Lung (tissue), 12 donors: ENCODE measurements around the gene CTBS. TPM values are rescaled to one million over a fixed set of nuclear protein-coding genes. Genes with fewer than 3 reads are reported as not detected.
"Not testable (repeated sequence)": the region's sequence is repeated elsewhere in the genome, so short reads cannot be mapped to it uniquely, and the experiment has no call there.

Experiments used
- ATAC-seq: fragments of 200-7000 bp; cut with Tn5 transposase; one replicate; pipeline ENCODE4 v1.9.1; 2020; ENCODE audit warnings: moderate number of reproducible peaks; ENCODE audit not compliant: insufficient read depth, low FRiP score
- DNase-seq, 3 donors: peaks; one replicate each; pipeline ENCODE4 v3.0.0-alpha.2; 2013 to 2017
- H3K27ac ChIP-seq, 2 donors: one replicate each; pipeline ENCODE4 v1.5.1; 2013; ENCODE audit warnings: mild to moderate bottlenecking in 2 of 2, moderate library complexity in 2 of 2, control low read depth in 1 of 2, inconsistent platforms in 1 of 2, low read depth in 1 of 2, low read length in 1 of 2
- H3K27me3 ChIP-seq, 3 donors: one replicate each; pipeline ENCODE4 v1.5.1; 2013; ENCODE audit warnings: low read length in 2 of 3; ENCODE audit not compliant: control insufficient read depth in 3 of 3, insufficient read depth in 3 of 3
- H3K36me3 ChIP-seq, 4 donors: one replicate each; pipeline ENCODE4 v1.5.1; 2013; ENCODE audit warnings: low read length in 4 of 4, mild to moderate bottlenecking in 1 of 4, moderate library complexity in 1 of 4; ENCODE audit not compliant: control insufficient read depth in 4 of 4, insufficient read depth in 4 of 4
- H3K4me1 ChIP-seq, 5 donors: one replicate each; pipeline ENCODE4 v1.5.1; 2013; ENCODE audit warnings: low read length in 5 of 5, mild to moderate bottlenecking in 2 of 5, moderate library complexity in 1 of 5; ENCODE audit not compliant: control insufficient read depth in 5 of 5, insufficient read depth in 5 of 5
- H3K4me3 ChIP-seq: one replicate; pipeline ENCODE4 v1.5.1; 2013; ENCODE audit warnings: mild to moderate bottlenecking, control low read depth, moderate library complexity
- H3K9ac ChIP-seq, 2 donors: one replicate each; pipeline ENCODE4 v1.5.1; 2013; ENCODE audit warnings: low read length in 2 of 2, control low read depth in 1 of 2; ENCODE audit not compliant: insufficient read depth in 1 of 2
- H3K9me3 ChIP-seq, 4 donors: one replicate each; pipeline ENCODE4 v1.5.1; 2013; ENCODE audit warnings: low read length in 3 of 4, mild to moderate bottlenecking in 1 of 4, moderate library complexity in 1 of 4; ENCODE audit not compliant: control insufficient read depth in 4 of 4, insufficient read depth in 3 of 4
- WGBS, 2 donors: extraction: QIAGEN DNeasy Blood & Tissue Kit; methylation state at CpG; one replicate each; pipeline ENCODE4 v1.1.7; 2013; 5-methylcytosine and 5-hydroxymethylcytosine counted together
- polyA plus RNA-seq, 2 donors: library from polyadenylated mRNA; stranded (reverse); fragments of 200-250 nt; gene quantifications; one replicate each; pipeline ENCODE4 v1.2.1, GENCODE V29; 2013
- total RNA-seq, 2 donors: library from RNA; depleted of rRNA in 1 of 2; stranded (reverse); fragments of >200 nt in 1 of 2; gene quantifications; one replicate each; pipeline ENCODE4 v1.2.1, GENCODE V29; 2014 to 2021
- TF ChIP-seq, protein P1 (sequence below): IDR thresholded peaks from 2 replicates; pipeline ENCODE4 v1.5.1; 2012; ENCODE audit warnings: mild to moderate bottlenecking; ENCODE audit errors: control extremely low read depth, extremely low read depth
- donor health status: control.
- donor health status: control.
- donor health status: Bipolar disorder and iron deficiency.
- donor health status: healthy.
- donor health status: DM: yes; HTN: yes; CAD: no.

The CTBS gene
- total and polyA plus RNA-seq, 4 donors: 7.7 to 22.6 (median 19.9) TPM

DNA sequence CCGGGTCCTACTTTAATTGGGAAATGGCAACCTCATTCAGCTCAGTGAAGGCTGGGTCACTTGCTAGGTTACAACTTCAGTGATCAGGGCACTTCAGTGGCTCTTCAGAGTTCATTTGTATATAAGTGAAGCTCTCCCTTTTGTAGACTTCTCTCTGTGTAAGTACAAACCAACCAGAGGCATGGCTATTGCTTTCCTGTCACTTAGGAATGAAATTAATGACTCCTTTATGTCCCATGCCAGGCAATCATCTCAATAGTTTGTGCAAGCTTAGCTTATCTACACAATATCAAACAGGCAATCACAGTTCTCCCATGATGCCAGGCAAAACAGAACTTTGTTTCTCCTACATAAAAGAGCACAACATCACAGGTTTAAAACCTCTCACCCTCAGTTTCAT is 22.8 kb upstream of the CTBS start:
- 90 to 100% methylated on average over 1 of the region's 1 CpG for WGBS, 2 donors
- Histone ChIP-seq H3K4me3 (no peak overlapping the region), H3K27ac (no peak overlapping the region), H3K4me1 (peaks cover 0 to 2% (median 0%) of the 10 kb centered on the region in 5 donors), H3K36me3 (no peaks in the 10 kb centered on the region), H3K27me3 (no peaks in the 10 kb centered on the region), H3K9me3 (no peaks in the 10 kb centered on the region), H3K9ac (no peak overlapping the region)
- DNase-seq (no peak), ATAC-seq (no peak)
- TF ChIP-seq, protein P1, sequence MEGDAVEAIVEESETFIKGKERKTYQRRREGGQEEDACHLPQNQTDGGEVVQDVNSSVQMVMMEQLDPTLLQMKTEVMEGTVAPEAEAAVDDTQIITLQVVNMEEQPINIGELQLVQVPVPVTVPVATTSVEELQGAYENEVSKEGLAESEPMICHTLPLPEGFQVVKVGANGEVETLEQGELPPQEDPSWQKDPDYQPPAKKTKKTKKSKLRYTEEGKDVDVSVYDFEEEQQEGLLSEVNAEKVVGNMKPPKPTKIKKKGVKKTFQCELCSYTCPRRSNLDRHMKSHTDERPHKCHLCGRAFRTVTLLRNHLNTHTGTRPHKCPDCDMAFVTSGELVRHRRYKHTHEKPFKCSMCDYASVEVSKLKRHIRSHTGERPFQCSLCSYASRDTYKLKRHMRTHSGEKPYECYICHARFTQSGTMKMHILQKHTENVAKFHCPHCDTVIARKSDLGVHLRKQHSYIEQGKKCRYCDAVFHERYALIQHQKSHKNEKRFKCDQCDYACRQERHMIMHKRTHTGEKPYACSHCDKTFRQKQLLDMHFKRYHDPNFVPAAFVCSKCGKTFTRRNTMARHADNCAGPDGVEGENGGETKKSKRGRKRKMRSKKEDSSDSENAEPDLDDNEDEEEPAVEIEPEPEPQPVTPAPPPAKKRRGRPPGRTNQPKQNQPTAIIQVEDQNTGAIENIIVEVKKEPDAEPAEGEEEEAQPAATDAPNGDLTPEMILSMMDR: no peak

DNA sequence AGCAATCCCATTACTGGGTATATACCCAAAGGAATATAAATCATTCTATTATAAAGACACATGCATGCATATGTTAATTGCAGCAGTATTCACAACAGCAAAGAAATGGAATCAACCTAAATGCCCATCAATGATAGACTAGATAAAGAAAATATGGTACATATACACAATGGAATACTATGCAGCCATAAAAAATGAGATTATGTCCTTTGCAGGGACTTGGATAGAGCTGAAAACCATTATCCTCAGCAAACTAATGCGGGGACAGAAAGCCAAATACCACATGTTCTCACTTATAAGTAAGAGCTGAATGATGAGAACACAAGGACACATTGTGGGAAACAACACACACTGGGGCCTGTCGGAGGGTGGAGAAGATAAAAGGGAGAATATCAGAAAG is 20.7 kb upstream of the CTBS start:
- H3K9me3 ChIP-seq, H3K4me1 ChIP-seq, H3K9ac ChIP-seq, H3K27me3 ChIP-seq, H3K4me3 ChIP-seq, H3K27ac ChIP-seq, H3K36me3 ChIP-seq, DNase-seq, ATAC-seq: not testable (repeated sequence)
- WGBS, 2 donors: 92 to 96% methylated on average over 2 of the region's 2 CpGs

DNA sequence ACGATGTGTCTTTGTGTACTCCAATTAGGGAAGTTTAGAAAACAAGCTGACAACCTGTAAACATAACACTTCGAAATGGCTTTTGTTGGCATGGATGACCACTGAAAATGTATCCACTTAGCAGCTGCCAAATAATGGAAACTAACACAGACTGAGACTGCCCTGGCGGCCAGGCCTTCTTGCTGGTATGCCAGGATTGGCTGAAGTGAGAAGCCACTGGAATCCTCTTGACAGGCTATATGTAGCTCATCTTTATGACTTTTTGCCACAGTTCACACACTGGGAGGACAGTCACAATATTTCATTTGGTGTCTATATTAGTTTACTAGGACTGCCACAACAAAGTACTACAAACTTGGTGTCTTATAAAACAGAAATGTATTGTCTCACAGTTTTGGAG is 12.9 kb upstream of the CTBS start:
- H3K36me3 ChIP-seq: no peaks in the 10 kb centered on the region
- H3K9ac ChIP-seq: no peak overlapping the region
- H3K4me3 ChIP-seq: no peak overlapping the region
- no peaks in the 10 kb centered on the region for H3K9me3 ChIP-seq
- WGBS, 2 donors: 80 to 87% methylated on average over 3 of the region's 3 CpGs
- H3K27me3 ChIP-seq: peaks cover 0 to 3% (median 0%) of the 10 kb centered on the region in 3 donors
- no peaks in the 10 kb centered on the region for H3K4me1 ChIP-seq
- H3K27ac ChIP-seq: no peak overlapping the region
- TF ChIP-seq, protein P1: no peak
- peak in 1 of 3 donors; percentile 8 for DNase-seq
- ATAC-seq: no peak

DNA sequence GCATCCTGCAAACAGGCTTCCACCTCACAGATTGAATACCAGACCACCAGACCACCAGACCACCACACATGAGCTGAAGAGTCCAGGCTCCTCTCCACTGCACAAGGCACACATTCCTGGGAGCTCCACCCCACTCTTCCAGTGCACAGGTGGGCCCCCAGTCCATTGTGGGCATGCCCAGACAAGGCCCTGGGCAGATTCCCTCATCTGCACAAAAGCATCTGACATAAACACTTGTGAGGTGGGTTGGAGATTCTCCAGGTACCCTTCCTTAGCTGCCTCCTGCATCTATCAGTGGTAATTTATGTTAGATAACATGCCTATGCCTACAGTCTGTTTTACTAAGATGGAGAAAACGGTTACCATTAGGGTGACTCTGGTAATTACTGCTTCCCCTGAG is 11.6 kb upstream of the CTBS start:
- Histone ChIP-seq H3K4me3 (no peak overlapping the region), H3K27me3 (peaks cover 0 to 6% (median 0%) of the 10 kb centered on the region in 3 donors), H3K27ac (no peak overlapping the region), H3K36me3 (no peaks in the 10 kb centered on the region), H3K9ac (no peak overlapping the region), H3K4me1 (no peaks in the 10 kb centered on the region), H3K9me3 (no peaks in the 10 kb centered on the region)
- TF ChIP-seq, protein P1: no peak
- ATAC-seq: no peak
- DNase-seq: no peak
- 56 to 92% methylated on average over 1 of the region's 1 CpG for WGBS, 2 donors
